Activated naive CD4-positive, alpha-beta T cell treated with anti-CD3 and anti-CD28 coated beads, Interleukin-2, amount 50 U/mL, for 72 hours (primary cell): Measurements from ENCODE around the gene DYDC2. TPM values are rescaled to one million over a fixed set of nuclear protein-coding genes. Genes with fewer than 3 reads are reported as not detected.

ENCODE experiments used
- total RNA-seq, 2 donors: library from RNA; stranded (reverse); gene quantifications; one replicate each; pipeline ENCODE4 v1.2.3, GENCODE V29; 2022

The DYDC2 gene
- total RNA-seq, 2 donors from 2014 or later, result not detected

Other genes starting within 250 kb of the DYDC2 start
- not detected for gene PLAC9, start 224.1 kb upstream of the DYDC2 start, total RNA-seq
- 100 to 1,000 TPM; 218 to 304 TPM for gene ANXA11, start 151.2 kb upstream of the DYDC2 start, total RNA-seq
- not detected for gene MAT1A, start 67.1 kb upstream of the DYDC2 start, total RNA-seq
- not detected for gene DYDC1, start within 50 bp of the DYDC2 start, total RNA-seq
- 10 to 100 TPM; 15.1 to 18.5 TPM for gene PRXL2A, start 51.8 kb downstream of the DYDC2 start, total RNA-seq
- gene TSPAN14, start 97.5 kb downstream of the DYDC2 start, total RNA-seq, result 10 to 100 TPM; 30.7 to 53.6 TPM
- gene SH2D4B, start 181.1 kb downstream of the DYDC2 start, total RNA-seq, result under 1 TPM in 1 of 2 donors, not detected in 1; 0.14 TPM